Left ventricle myocardium superior (tissue), 1 donor: ENCODE measurements around the gene FSD1. TPM values are rescaled to one million over a fixed set of nuclear protein-coding genes. Genes with fewer than 3 reads are reported as not detected.

Experiments used
- ATAC-seq: fragments of 200-7000 bp; cut with Tn5 transposase; one replicate; pipeline ENCODE4 v1.9.1; 2020; ENCODE audit warnings: mild to moderate bottlenecking, moderate library complexity
- DNase-seq: peaks from one replicate; pipeline ENCODE4 v3.0.0-alpha.2; 2020
- intact Hi-C: fragments of 100-400 bp; cut with micrococcal nuclease; formaldehyde crosslinking; loops from one replicate; pipeline ENCODE4 v1.11.0; 2022
- total RNA-seq: library from RNA; stranded (reverse); fragmentation: NEBNext Ultra II Directional; extraction: Animal tissue kit (Norgen Biotek cat#: 25700); gene quantifications from one replicate; pipeline ENCODE4 v1.2.1, GENCODE V29; 2021
- donor health status: DM: no; HTN: yes; CAD: no; lungs with severe emphysema.

Gene FSD1
- total RNA-seq, 1 donor from 2014 or later: not detected

DNA sequence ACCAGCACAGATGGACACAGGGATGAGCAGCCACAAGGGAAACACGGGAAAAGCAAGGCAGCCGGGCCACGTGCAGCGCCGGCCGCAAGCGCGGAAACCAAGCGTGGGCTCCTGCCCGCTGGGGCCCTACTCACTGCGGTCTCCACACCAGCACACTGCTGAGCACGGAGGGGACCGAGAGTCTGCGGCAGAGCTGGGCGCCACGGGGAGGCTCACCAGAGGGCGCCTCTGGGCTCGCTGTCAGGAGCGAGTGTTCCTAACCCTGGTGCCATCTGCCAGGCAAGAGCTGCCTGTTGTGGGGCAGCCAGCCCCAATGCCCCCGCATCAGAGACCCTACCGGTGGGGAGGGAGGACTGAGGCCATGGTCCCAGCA, 65.5 kb downstream of the FSD1 start:
- intact Hi-C loops: no loop called here
- ATAC-seq: peak; percentile 17
- DNase-seq: peak; percentile 71

GRCh38 chr19:4370418-4371041, 66.1 kb downstream of the FSD1 start:
- intact Hi-C loops: no loop called here
- no peak for DNase-seq
- ATAC-seq: no peak

DNA sequence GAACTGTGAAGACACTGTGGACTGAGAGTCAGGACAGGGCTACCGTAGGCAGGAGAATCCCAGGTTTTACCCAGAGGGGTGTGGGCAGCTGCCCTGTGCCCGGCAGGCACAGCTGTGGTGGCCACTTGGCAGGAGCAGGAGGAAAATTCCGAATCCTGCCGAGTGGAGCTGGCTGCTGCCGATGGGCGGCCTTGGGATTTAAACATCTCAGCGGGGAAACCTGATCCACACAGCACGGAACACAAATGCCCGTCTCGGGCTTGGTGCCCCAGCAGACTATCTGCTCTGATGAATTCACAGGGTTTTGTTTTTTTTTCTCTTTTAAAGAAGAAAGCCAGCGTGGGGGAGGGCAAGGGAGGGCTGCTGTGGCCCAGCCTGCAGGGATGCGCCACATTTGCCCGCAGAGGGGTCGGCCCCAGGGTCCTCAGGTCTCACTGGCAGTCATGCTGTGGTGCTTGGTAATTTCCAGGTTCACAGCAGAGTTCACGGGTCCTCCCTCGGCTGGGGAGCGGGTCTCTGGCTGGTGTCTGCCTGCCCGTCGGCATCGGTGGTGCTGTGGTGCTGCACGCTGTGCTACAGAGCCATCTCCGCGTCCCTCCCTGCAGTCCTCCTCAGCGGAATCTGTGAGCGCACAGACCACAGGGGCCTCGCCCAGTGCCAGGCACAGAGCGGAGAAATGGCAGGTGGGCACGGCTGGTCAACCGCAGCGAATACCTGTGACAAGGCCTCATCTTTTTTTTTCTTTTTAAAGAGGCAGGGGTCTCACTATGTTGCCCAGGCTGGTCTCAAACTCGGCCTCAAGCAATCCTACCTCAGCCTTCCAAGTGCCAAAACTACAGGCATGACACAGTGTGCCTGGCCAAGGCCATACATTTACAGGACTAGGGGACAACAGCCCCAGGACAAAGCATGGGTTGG, 67.1 kb downstream of the FSD1 start:
- DNase-seq (no peak), ATAC-seq (no peak)
- intact Hi-C loops: no loop called here

- ATAC-seq (no peak), DNase-seq (no peak)
These were observed 68.0 kb downstream of the FSD1 start for GRCh38 chr19:4372165-4373012.

DNA sequence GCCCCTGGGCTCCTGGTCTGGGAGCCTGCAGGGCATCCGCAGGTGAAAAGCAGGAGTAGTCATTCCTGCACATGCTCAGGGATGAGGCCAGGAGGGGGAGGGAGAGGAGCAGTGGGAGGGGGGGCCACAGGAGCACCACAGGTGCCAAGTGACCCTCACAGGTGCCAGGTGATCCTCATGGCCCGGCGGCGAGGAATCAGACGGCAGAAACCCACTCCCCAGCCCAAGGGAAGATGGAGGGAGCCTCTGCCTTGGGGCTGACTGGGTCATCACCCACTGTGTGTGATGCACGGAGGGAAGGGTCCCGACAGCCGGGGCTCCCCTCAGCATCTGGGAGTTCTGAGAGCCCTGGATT, 68.6 kb downstream of the FSD1 start:
- ATAC-seq (no peak), DNase-seq (no peak)
- intact Hi-C loops: no loop called here

More at GRCh38 chr19:4372165-4373012, 68.0 kb downstream of the FSD1 start:
- intact Hi-C loops: no loop called here

Other genes starting within 250 kb of the FSD1 start
- gene ZBTB7A, start 237.7 kb upstream of the FSD1 start, total RNA-seq: 35.2 TPM
- gene MAP2K2, start 180.5 kb upstream of the FSD1 start, total RNA-seq: 148 TPM
- not detected for gene CREB3L3, start 151.0 kb upstream of the FSD1 start, total RNA-seq
- gene SIRT6, start 122.0 kb upstream of the FSD1 start, total RNA-seq: 9.3 TPM
- gene ANKRD24, start 121.9 kb upstream of the FSD1 start, total RNA-seq: 0.42 TPM
- gene EBI3, start 75.1 kb upstream of the FSD1 start, total RNA-seq: 0.92 TPM
- 8.3 TPM for gene YJU2, start 57.5 kb upstream of the FSD1 start, total RNA-seq
- gene SHD, start 25.3 kb upstream of the FSD1 start, total RNA-seq: not detected
- not detected for gene TMIGD2, start 2.2 kb upstream of the FSD1 start, total RNA-seq
- gene STAP2, start 34.2 kb downstream of the FSD1 start, total RNA-seq: 4.2 TPM
- gene MPND, start 39.0 kb downstream of the FSD1 start, total RNA-seq: 19.2 TPM
- gene SH3GL1, start 95.9 kb downstream of the FSD1 start, total RNA-seq: 19.1 TPM
- 7.2 TPM for gene CHAF1A, start 98.0 kb downstream of the FSD1 start, total RNA-seq
- 127 TPM for gene UBXN6, start 153.2 kb downstream of the FSD1 start, total RNA-seq
- 30.3 TPM for gene HDGFL2, start 167.7 kb downstream of the FSD1 start, total RNA-seq
- 235 TPM for gene PLIN4, start 213.9 kb downstream of the FSD1 start, total RNA-seq
- gene PLIN5, start 230.6 kb downstream of the FSD1 start, total RNA-seq: 44.2 TPM
- 0.30 TPM for gene LRG1, start 235.4 kb downstream of the FSD1 start, total RNA-seq